ENCODE data around the gene TNNI2.

The TNNI2 gene

DNA sequence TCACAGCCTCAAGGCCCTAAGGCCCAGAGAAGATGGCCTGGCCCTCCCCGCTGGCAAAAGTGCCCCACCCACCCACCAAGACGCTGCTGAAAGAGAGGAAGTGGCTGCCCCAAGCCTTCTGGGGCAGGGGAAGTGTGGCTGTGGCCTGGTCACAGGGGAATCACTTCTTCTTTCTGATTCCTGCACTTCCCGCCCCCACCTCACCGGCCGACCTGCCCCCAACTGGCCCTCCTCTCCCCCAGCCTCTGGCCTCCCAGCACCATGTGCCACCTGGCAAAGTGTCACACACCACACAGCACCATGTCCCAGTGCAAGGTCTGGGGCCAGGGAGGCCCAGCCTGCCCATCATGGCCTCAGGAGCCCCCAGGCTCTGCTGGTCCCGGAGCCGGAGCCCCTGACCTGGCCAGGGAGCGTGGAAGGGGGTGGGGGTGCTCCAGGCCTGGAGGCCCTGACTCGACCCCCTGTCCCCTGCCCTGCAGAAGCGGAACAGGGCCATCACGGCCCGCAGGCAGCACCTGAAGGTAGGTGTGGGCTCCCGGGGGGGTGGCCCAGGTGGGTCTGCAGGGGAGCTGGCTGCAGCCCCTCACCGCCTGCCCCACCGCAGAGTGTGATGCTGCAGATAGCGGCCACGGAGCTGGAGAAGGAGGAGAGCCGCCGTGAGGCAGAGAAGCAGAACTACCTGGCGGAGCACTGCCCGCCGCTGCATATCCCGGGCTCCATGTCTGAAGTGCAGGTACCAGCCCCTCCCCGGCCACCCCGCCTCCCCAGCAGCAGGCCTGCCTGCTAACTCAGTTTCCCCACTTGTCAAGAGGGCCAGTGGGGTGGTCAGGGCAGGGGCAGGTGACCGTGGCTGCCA is 1.4 kb downstream of the TNNI2 start:
- H3K4me3 ChIP-seq (ENCODE audit: insufficient read depth, low read depth, low read length, poor library complexity, severe bottlenecking), result no peak overlapping the region
- no peak overlapping the region for H3K27ac ChIP-seq (ENCODE audit: insufficient read depth, low read length, poor library complexity, severe bottlenecking)
- H3K36me3 ChIP-seq (ENCODE audit: control insufficient read depth, insufficient read depth, low read length), result no peaks in the 10 kb centered on the region
- DNase-seq, result no peak
- no peaks in the 10 kb centered on the region for H3K9me3 ChIP-seq (ENCODE audit: control insufficient read depth, low read length)
- H3K27me3 ChIP-seq (replicated peaks; ENCODE audit: control insufficient read depth, insufficient read depth, low read length, poor library complexity, severe bottlenecking), result no peaks in the 10 kb centered on the region
- peaks cover 31% of the 10 kb centered on the region for H3K4me1 ChIP-seq (ENCODE audit: control insufficient read depth, insufficient read depth, low read length, poor library complexity, severe bottlenecking)

DNA sequence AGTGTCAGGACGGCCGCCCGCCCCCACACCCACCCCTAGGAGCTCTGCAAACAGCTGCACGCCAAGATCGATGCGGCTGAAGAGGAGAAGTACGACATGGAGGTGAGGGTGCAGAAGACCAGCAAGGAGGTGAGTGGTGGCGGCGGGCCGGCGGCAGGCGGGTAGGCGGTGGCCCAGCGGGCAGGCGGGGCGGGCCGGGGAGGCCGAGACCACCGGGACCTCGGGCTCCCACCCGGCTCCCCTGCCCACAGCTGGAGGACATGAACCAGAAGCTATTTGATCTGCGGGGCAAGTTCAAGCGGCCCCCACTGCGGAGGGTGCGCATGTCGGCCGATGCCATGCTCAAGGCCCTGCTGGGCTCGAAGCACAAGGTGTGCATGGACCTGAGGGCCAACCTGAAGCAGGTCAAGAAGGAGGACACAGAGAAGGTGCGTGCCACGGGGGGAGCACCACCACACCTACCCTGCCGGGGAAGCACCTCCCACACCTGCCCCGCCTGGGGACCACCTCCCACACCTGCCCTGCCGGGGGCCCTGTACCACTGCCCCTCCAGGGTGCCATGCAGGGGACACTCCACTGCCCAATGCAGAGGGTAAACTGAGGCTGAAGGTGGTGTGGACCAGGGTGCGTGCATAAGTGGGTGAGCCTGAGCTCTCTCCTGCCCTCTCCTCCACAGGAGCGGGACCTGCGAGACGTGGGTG is 2.1 kb downstream of the TNNI2 start:
- Histone ChIP-seq H3K4me3 (ENCODE audit: insufficient read depth, low read depth, low read length, poor library complexity, severe bottlenecking) (no peak overlapping the region), H3K4me1 (ENCODE audit: control insufficient read depth, insufficient read depth, low read length, poor library complexity, severe bottlenecking) (peaks cover 39% of the 10 kb centered on the region), H3K27ac (ENCODE audit: insufficient read depth, low read length, poor library complexity, severe bottlenecking) (no peak overlapping the region)

DNA sequence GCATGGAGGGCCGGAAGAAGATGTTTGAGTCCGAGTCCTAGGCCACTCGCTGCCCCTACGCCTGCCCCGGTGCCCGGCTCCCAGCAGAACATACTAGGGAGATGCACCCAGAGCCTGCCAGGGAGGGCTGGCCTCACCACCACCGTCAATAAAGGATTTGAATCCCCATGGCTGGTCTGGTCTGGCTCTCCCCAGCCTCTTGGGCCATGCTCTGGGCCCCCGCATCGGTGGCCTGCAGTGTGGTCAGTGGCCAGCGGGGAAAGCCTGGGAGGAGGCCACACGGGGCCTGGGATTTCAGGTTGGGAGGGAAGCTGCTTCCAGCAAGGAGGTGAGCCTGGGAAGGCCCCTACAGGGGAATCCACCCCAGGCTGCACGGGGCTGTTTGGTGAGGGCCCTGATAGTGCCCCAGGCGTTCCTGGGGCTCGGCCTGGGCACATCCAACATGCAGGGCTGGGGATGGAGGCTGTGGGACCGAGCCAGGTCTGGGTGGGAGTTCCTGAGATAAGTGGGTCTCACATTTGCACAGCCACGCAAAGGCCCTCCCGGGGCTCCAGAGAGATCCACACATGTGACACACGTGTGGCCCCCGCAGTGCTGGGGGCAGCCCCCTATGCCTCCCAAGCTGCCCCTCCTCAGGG is 2.8 kb downstream of the TNNI2 start:
- H3K9me3 ChIP-seq (ENCODE audit: control insufficient read depth, low read length), result no peaks in the 10 kb centered on the region
- DNase-seq, result no peak
- H3K4me3 ChIP-seq (ENCODE audit: insufficient read depth, low read depth, low read length, poor library complexity, severe bottlenecking), result no peak overlapping the region
- H3K36me3 ChIP-seq (ENCODE audit: control insufficient read depth, insufficient read depth, low read length), result no peaks in the 10 kb centered on the region
- H3K4me1 ChIP-seq (ENCODE audit: control insufficient read depth, insufficient read depth, low read length, poor library complexity, severe bottlenecking), result peaks cover 46% of the 10 kb centered on the region
- no peaks in the 10 kb centered on the region for H3K27me3 ChIP-seq (replicated peaks; ENCODE audit: control insufficient read depth, insufficient read depth, low read length, poor library complexity, severe bottlenecking)
- H3K27ac ChIP-seq (ENCODE audit: insufficient read depth, low read length, poor library complexity, severe bottlenecking), result no peak overlapping the region

More for the DNA sequence above, 2.1 kb downstream of the TNNI2 start:
- DNase-seq, result no peak
- Histone ChIP-seq H3K36me3 (ENCODE audit: control insufficient read depth, insufficient read depth, low read length) (no peaks in the 10 kb centered on the region), H3K9me3 (ENCODE audit: control insufficient read depth, low read length) (no peaks in the 10 kb centered on the region), H3K27me3 (replicated peaks; ENCODE audit: control insufficient read depth, insufficient read depth, low read length, poor library complexity, severe bottlenecking) (no peaks in the 10 kb centered on the region)

DNA sequence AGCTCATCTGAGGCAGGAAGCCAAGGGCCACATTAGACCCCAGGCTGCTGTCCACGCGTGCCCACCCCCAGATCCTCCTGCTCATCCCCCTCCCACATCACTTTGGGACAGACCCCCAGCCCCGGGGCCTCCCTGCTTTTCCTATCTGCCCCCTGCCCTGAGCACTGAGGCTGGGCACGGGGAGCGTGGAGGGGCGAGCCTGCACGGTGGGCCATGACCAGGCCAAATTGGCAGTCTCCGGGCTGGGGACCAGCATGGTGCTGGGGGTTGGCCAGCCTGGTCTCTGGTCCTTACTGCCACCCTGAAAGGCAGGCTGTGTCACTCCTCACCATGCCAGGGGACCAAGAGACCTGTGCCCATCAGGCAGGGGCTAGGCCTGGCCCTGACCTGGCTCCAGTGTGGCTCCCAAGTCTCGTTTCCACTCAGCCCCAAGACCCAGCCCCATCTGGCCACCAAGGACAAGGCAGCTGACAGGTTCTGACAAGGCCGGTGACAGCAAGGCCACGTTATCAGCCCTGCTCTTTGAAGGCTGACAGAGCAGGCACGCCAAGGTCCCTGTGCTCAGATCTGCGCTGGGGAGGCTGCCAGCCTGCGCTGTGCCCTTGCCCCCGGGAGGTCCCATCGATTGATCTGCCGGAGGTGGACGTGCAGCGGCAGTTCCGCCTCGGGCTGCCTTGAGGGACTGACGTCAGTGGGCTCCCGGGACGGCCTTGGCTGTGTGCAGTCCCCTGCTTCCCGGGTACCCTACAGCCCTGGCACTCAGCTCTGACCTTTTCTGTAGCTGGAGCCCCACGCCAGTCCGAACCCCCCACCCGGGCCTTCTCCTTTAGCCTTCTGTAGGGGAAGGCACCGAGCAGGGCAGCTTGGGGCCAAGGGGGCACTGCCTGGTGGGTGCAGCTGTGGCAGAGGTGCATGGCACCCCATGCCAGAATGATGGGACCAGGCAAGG is 3.6 kb downstream of the TNNI2 start:
- no peaks in the 10 kb centered on the region for H3K36me3 ChIP-seq (ENCODE audit: control insufficient read depth, insufficient read depth, low read length)
- H3K27ac ChIP-seq (ENCODE audit: insufficient read depth, low read length, poor library complexity, severe bottlenecking), result no peak overlapping the region
- H3K27me3 ChIP-seq (replicated peaks; ENCODE audit: control insufficient read depth, insufficient read depth, low read length, poor library complexity, severe bottlenecking), result no peaks in the 10 kb centered on the region
- no peak overlapping the region for H3K4me3 ChIP-seq (ENCODE audit: insufficient read depth, low read depth, low read length, poor library complexity, severe bottlenecking)
- H3K9me3 ChIP-seq (ENCODE audit: control insufficient read depth, low read length), result no peaks in the 10 kb centered on the region
- no peak for DNase-seq
- peaks cover 46% of the 10 kb centered on the region for H3K4me1 ChIP-seq (ENCODE audit: control insufficient read depth, insufficient read depth, low read length, poor library complexity, severe bottlenecking)

DNA sequence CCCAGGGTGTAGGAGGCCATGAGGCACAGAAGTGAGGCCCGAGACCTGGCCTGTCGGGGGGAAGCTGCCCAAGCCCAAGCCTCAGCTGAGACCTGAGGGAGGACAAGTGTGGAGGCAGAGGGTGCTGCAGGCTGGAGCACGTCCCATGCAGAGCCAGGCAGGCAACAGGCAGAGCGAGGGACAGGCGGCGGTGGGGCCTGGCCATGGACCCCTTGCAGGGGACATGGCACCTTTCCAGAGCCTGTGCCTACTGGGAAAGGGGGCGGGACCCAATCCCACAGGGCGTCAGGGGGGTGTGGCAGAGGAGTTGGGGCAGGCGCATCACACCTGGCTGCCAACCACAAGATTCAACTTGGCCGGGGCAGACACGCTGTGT is 4.3 kb downstream of the TNNI2 start:
- no peak for DNase-seq
- Histone ChIP-seq H3K27ac (ENCODE audit: insufficient read depth, low read length, poor library complexity, severe bottlenecking) (no peak overlapping the region), H3K9me3 (ENCODE audit: control insufficient read depth, low read length) (no peaks in the 10 kb centered on the region), H3K36me3 (ENCODE audit: control insufficient read depth, insufficient read depth, low read length) (no peaks in the 10 kb centered on the region), H3K4me3 (ENCODE audit: insufficient read depth, low read depth, low read length, poor library complexity, severe bottlenecking) (no peak overlapping the region), H3K27me3 (replicated peaks; ENCODE audit: control insufficient read depth, insufficient read depth, low read length, poor library complexity, severe bottlenecking) (no peaks in the 10 kb centered on the region), H3K4me1 (ENCODE audit: control insufficient read depth, insufficient read depth, low read length, poor library complexity, severe bottlenecking) (peaks cover 40% of the 10 kb centered on the region)

DNA sequence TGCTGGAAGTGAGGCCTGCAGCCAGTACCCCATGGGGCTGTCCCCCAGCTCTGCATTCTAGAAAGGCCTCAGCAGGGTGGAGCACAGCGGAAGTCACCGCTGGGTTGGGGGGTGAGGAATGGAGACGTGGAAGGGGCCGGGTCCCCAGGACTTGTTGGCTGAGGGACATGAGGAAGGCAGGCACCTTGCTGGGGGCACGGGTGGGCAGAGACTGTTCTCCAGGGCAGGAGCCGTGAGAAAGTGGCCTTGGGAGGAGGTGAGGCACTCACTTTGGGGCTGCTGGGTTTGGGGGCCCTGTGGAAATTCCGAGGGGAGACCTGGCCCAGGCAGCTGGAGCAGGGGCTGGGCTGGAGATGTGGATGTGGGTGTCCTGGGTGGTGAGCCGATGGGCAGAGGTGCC is 5.0 kb downstream of the TNNI2 start:
- peak overlapping the region; percentile 19 for H3K4me3 ChIP-seq (ENCODE audit: insufficient read depth, low read depth, low read length, poor library complexity, severe bottlenecking)

DNA sequence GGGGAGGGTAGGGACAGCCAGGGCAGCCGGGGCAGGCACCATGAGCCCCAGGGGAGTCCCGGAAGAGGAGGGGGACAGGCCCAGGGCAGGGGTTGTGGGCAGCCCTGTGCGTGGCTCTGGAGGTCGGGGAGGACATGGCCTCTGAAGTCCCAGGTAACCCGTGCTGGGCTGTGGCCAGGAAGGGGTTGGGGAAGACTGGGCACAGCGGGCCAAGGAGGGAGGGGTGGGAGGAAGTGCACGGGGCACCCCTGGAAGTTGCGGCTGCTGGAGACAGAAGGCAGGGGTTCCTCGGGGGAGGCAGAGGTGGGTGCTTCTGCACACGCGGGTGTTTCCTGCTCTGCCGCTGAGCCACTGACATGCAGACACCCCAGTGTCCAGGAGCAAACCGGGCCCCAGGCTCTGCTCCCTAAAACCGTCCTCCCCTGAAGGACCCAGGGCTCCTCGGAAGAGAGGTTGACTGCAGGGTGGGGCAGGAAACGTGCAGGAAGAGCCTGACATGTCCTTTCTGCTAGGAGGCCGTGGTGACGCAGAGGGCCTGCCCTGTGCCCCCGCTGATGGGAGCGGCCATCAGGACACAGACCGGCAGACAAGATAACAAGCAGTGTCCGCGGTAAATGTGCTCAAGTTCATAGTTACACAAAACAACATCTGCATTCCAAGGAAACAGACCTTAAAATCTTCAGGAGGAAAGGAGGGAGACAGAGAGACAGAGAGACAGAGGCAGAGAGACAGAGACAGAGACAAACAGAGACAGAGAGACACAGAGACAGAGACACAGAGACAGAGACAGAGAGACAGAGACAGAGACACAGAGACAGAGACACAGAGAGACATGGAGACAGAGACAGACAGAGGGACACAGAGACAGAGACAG is 5.7 kb downstream of the TNNI2 start:
- no peaks in the 10 kb centered on the region for H3K9me3 ChIP-seq (ENCODE audit: control insufficient read depth, low read length)
- H3K4me3 ChIP-seq (ENCODE audit: insufficient read depth, low read depth, low read length, poor library complexity, severe bottlenecking), result peak overlapping the region; percentile 19
- H3K27me3 ChIP-seq (replicated peaks; ENCODE audit: control insufficient read depth, insufficient read depth, low read length, poor library complexity, severe bottlenecking), result no peaks in the 10 kb centered on the region
- DNase-seq, result peak in 2 of 3 donors; percentile 22 to 25
- H3K4me1 ChIP-seq (ENCODE audit: control insufficient read depth, insufficient read depth, low read length, poor library complexity, severe bottlenecking), result peaks cover 47% of the 10 kb centered on the region
- H3K27ac ChIP-seq (ENCODE audit: insufficient read depth, low read length, poor library complexity, severe bottlenecking), result peak overlapping the region; percentile 49
- no peaks in the 10 kb centered on the region for H3K36me3 ChIP-seq (ENCODE audit: control insufficient read depth, insufficient read depth, low read length)

More for the DNA sequence above, 5.0 kb downstream of the TNNI2 start:
- Histone ChIP-seq H3K36me3 (ENCODE audit: control insufficient read depth, insufficient read depth, low read length) (no peaks in the 10 kb centered on the region), H3K9me3 (ENCODE audit: control insufficient read depth, low read length) (no peaks in the 10 kb centered on the region), H3K27ac (ENCODE audit: insufficient read depth, low read length, poor library complexity, severe bottlenecking) (peak overlapping the region; percentile 49), H3K4me1 (ENCODE audit: control insufficient read depth, insufficient read depth, low read length, poor library complexity, severe bottlenecking) (peaks cover 40% of the 10 kb centered on the region), H3K27me3 (replicated peaks; ENCODE audit: control insufficient read depth, insufficient read depth, low read length, poor library complexity, severe bottlenecking) (no peaks in the 10 kb centered on the region)
- no peak for DNase-seq

DNA sequence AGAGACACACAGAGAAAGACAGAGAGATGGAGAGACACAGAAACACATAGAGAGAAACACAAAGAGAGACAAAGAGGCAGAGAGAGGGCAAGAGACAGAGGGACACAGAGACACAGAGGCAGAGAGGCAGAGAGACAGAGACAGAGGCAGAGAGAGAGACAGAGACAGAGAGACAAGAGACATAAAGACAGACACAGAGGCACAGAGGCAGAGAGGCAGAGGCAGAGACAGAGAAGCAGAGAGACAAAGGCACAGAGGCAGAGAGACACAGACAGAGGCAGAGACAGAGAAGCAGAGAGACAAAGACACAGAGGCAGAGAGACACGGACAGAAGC is 6.3 kb downstream of the TNNI2 start:
- Histone ChIP-seq H3K36me3 (ENCODE audit: control insufficient read depth, insufficient read depth, low read length) (no peaks in the 10 kb centered on the region), H3K27ac (ENCODE audit: insufficient read depth, low read length, poor library complexity, severe bottlenecking) (peak overlapping the region; percentile 49), H3K4me3 (ENCODE audit: insufficient read depth, low read depth, low read length, poor library complexity, severe bottlenecking) (peak overlapping the region; percentile 19)

More for the DNA sequence above, 6.3 kb downstream of the TNNI2 start:
- H3K4me1 ChIP-seq (ENCODE audit: control insufficient read depth, insufficient read depth, low read length, poor library complexity, severe bottlenecking), result peaks cover 47% of the 10 kb centered on the region
- no peaks in the 10 kb centered on the region for H3K27me3 ChIP-seq (replicated peaks; ENCODE audit: control insufficient read depth, insufficient read depth, low read length, poor library complexity, severe bottlenecking)
- no peaks in the 10 kb centered on the region for H3K9me3 ChIP-seq (ENCODE audit: control insufficient read depth, low read length)
- DNase-seq, result no peak
